22Rv1 (cell line): ENCODE data around the gene LARP1.

ENCODE experiments used
- ZFX ChIP-seq: fragments of 450-650 bp; IDR thresholded peaks from 2 replicates; pipeline ENCODE4 v1.6.1; 2017; ENCODE audit warnings: antibody characterized with exemption, borderline replicate concordance
- TF ChIP-seq, protein P1 (sequence below): fragments of 450-650 bp; IDR thresholded peaks from 2 replicates; pipeline ENCODE4 v1.5.1; 2017; ENCODE audit warnings: mild to moderate bottlenecking

DNA sequence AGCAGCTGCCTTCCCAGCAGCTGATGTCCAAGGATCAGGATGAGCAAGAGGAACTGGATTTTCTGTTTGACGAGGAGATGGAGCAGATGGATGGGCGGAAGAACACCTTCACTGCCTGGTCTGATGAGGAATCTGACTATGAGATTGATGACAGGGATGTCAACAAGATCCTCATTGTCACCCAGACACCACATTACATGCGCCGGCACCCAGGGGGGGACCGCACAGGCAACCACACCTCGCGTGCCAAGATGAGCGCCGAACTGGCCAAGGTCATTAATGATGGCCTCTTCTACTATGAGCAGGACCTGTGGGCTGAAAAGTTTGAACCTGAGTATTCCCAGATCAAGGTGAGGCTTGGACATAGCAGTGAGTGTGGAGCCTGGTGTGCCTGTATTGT is 46.9 kb downstream of the LARP1 start:
- TF ChIP-seq, protein P1, sequence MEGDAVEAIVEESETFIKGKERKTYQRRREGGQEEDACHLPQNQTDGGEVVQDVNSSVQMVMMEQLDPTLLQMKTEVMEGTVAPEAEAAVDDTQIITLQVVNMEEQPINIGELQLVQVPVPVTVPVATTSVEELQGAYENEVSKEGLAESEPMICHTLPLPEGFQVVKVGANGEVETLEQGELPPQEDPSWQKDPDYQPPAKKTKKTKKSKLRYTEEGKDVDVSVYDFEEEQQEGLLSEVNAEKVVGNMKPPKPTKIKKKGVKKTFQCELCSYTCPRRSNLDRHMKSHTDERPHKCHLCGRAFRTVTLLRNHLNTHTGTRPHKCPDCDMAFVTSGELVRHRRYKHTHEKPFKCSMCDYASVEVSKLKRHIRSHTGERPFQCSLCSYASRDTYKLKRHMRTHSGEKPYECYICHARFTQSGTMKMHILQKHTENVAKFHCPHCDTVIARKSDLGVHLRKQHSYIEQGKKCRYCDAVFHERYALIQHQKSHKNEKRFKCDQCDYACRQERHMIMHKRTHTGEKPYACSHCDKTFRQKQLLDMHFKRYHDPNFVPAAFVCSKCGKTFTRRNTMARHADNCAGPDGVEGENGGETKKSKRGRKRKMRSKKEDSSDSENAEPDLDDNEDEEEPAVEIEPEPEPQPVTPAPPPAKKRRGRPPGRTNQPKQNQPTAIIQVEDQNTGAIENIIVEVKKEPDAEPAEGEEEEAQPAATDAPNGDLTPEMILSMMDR, result no peak
- no peak for TF ChIP-seq ZFX
